IPS-18a (cell line): ENCODE measurements around the gene GNA14.
"Not testable (repeated sequence)": the region's sequence is repeated elsewhere in the genome, so short reads cannot be mapped to it uniquely, and the experiment has no call there.

Experiments used
- H3K27ac ChIP-seq: one replicate; pipeline ENCODE4 v1.5.1; 2013; ENCODE audit warnings: low read length
- H3K27me3 ChIP-seq: one replicate; pipeline ENCODE4 v1.6.1; 2013; ENCODE audit warnings: mild to moderate bottlenecking, low read length; ENCODE audit not compliant: control insufficient read depth, insufficient read depth
- H3K36me3 ChIP-seq: one replicate; pipeline ENCODE4 v1.6.1; 2013; ENCODE audit warnings: low read depth, low read length; ENCODE audit not compliant: control insufficient read depth
- H3K4me1 ChIP-seq: one replicate; pipeline ENCODE4 v1.6.1; 2013; ENCODE audit warnings: low read depth, low read length; ENCODE audit not compliant: control insufficient read depth
- H3K4me3 ChIP-seq: one replicate; pipeline ENCODE4 v1.5.1; 2013; ENCODE audit warnings: low read length
- H3K9ac ChIP-seq: one replicate; pipeline ENCODE4 v1.6.1; 2013; ENCODE audit warnings: mild to moderate bottlenecking, low read length, moderate library complexity
- H3K9me3 ChIP-seq: one replicate; pipeline ENCODE4 v1.6.1; 2013; ENCODE audit warnings: low read depth, low read length; ENCODE audit not compliant: control insufficient read depth

GNA14 gene

DNA sequence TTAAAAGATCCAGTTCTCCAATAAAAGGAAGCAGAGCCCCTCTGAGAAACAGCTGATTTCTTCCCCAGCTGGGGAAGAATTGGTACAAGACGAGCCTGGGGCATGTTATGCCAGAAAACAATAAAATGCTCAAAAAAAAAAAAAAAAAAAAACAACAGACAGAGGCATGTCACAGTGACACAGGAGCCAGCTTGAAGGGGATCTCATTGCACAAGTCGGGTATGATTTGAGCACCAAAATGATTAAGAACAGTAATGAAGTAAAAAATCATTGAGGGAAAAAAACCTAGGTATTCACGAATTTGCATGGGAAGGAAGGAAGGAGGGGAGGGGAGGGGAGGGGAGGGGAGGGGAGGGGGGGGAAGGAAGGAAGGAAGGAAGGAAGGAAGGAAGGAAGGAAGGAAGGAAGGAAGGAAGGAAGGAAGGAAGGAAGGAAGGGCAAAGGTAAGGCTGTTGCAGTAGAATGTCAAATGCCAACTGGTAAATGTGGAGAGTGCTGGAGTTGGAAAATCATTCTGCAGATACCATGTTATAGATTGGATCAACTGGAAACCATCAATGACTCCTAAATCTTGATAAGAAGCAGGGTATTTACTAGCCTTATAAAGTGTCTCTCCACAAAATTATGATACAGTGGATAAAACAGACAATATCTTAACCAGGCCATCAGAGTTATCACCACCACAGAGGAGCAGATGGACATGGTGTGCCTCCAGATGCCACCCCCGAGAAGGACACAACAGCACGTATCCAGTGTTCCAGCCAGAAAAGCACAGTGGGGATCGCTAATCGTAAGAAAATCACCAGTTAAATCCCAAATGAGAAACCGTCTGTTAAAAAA is 7.2 kb downstream of the GNA14 start:
- Histone ChIP-seq H3K9me3 (no peaks in the 10 kb centered on the region), H3K4me3 (no peak overlapping the region), H3K9ac (no peak overlapping the region), H3K36me3 (no peaks in the 10 kb centered on the region), H3K4me1 (no peaks in the 10 kb centered on the region), H3K27ac (no peak overlapping the region), H3K27me3 (no peaks in the 10 kb centered on the region)

DNA sequence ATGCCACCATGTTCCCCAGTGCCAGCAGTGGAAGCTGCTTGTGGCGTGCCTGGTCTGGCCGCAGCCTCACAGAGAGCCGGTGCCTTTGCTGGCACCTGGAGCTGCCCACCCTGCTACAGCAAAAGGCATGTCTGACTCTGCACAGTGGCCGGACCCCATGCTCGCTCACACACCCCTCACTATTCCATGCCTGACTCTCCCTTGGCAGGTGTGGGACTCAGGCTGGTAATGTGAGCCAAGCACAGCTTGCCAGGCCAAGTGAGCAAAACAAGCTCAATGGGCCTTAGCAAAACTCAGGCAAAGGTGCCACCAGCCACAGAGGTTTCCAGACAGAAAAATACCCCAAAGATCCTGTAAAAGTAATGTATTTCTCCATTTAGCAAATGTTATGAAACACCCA is 15.5 kb downstream of the GNA14 start:
- Histone ChIP-seq H3K27ac (no peak overlapping the region), H3K4me1 (no peaks in the 10 kb centered on the region), H3K27me3 (no peaks in the 10 kb centered on the region), H3K9ac (no peak overlapping the region), H3K4me3 (no peak overlapping the region), H3K36me3 (no peaks in the 10 kb centered on the region), H3K9me3 (no peaks in the 10 kb centered on the region)

GRCh38 chr9:77628864-77629263 is 19.3 kb downstream of the GNA14 start:
- not testable (repeated sequence) for H3K4me3 ChIP-seq, H3K9ac ChIP-seq, H3K27me3 ChIP-seq, H3K9me3 ChIP-seq, H3K4me1 ChIP-seq, H3K27ac ChIP-seq, H3K36me3 ChIP-seq

- H3K27ac ChIP-seq = no peak overlapping the region
- no peaks in the 10 kb centered on the region for H3K27me3 ChIP-seq
- no peak overlapping the region for H3K4me3 ChIP-seq
- no peaks in the 10 kb centered on the region for H3K36me3 ChIP-seq
- H3K9ac ChIP-seq = no peak overlapping the region
- no peaks in the 10 kb centered on the region for H3K4me1 ChIP-seq
- no peaks in the 10 kb centered on the region for H3K9me3 ChIP-seq
These were observed 31.9 kb downstream of the GNA14 start for GRCh38 chr9:77616191-77616590.

DNA sequence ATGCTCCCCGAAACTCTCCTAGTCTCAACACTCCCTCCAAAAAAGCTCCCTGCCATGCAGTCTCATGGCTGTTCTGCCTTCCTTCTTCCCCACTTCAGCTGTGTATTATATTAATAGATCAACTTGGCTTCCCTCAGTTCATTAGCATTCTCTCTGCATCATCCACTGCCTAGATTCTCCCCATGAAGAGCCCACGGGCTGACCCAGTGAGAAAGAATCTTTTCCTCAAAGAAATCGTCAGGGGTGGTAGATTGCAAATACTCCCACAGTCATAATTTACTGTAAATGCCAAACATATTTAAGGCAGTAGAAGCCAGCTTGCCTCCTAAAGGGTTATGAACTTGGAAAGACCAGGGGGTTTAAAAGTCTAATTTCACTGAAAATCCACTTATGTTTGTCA is 33.5 kb downstream of the GNA14 start:
- Histone ChIP-seq H3K27ac (no peak overlapping the region), H3K9ac (no peak overlapping the region), H3K27me3 (no peaks in the 10 kb centered on the region), H3K9me3 (no peaks in the 10 kb centered on the region), H3K36me3 (no peaks in the 10 kb centered on the region), H3K4me1 (peaks cover 5% of the 10 kb centered on the region), H3K4me3 (no peak overlapping the region)

DNA sequence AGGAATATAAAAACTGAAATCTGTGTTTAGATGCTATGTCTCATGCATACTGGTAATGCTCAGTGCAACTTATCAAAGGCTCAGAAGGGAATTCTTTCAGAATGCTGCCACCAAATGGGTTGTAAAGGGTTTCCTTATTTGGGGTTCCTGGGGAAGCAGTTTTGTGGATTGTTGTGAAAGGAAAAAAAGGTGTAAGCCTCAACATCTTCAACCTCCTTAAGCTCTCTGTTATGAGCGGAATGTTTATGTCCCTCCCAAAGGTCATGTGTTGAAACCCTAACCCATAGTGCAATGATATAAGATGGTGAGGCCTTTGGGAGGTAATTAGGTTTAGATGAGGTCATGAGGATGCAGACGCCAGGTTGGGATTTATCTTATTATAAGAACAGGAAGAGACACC is 41.6 kb downstream of the GNA14 start:
- no peak overlapping the region for H3K4me3 ChIP-seq
- H3K27me3 ChIP-seq = no peaks in the 10 kb centered on the region
- H3K9me3 ChIP-seq = no peaks in the 10 kb centered on the region
- no peaks in the 10 kb centered on the region for H3K36me3 ChIP-seq
- H3K9ac ChIP-seq = no peak overlapping the region
- H3K4me1 ChIP-seq = peaks cover 14% of the 10 kb centered on the region
- no peak overlapping the region for H3K27ac ChIP-seq

GRCh38 chr9:77605449-77606220 is 42.5 kb downstream of the GNA14 start:
- H3K36me3 ChIP-seq = no peaks in the 10 kb centered on the region
- H3K4me1 ChIP-seq = peaks cover 15% of the 10 kb centered on the region
- no peaks in the 10 kb centered on the region for H3K27me3 ChIP-seq
- no peak overlapping the region for H3K27ac ChIP-seq
- no peaks in the 10 kb centered on the region for H3K9me3 ChIP-seq
- no peak overlapping the region for H3K9ac ChIP-seq
- no peak overlapping the region for H3K4me3 ChIP-seq

DNA sequence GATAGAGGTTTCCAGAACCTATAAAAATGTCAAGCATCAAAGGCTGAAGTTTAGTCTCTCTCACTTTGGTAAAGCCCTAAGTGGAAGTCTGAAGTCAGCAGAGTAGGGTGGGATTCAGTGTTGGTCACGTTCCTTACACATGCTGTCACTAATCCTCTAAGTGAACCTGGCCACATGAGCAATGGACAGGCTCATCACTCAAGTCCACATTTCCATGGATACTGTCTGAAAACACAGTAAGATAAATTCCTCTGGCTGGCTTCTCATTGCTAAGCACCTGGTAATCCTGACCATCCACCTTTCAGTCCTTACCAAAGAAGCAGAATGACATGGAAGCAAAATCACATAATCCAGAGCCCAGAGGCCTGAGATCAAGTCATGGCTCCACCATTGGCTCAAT is 43.8 kb downstream of the GNA14 start:
- no peak overlapping the region for H3K27ac ChIP-seq
- H3K4me3 ChIP-seq = no peak overlapping the region
- no peaks in the 10 kb centered on the region for H3K27me3 ChIP-seq
- H3K4me1 ChIP-seq = peaks cover 14% of the 10 kb centered on the region
- no peak overlapping the region for H3K9ac ChIP-seq
- no peaks in the 10 kb centered on the region for H3K36me3 ChIP-seq
- H3K9me3 ChIP-seq = no peaks in the 10 kb centered on the region

- peaks cover 14% of the 10 kb centered on the region for H3K4me1 ChIP-seq
- no peaks in the 10 kb centered on the region for H3K9me3 ChIP-seq
- H3K27me3 ChIP-seq = no peaks in the 10 kb centered on the region
- no peaks in the 10 kb centered on the region for H3K36me3 ChIP-seq
- no peak overlapping the region for H3K9ac ChIP-seq
- H3K27ac ChIP-seq = no peak overlapping the region
- no peak overlapping the region for H3K4me3 ChIP-seq
These were observed 45.3 kb downstream of the GNA14 start for GRCh38 chr9:77602852-77603251.

DNA sequence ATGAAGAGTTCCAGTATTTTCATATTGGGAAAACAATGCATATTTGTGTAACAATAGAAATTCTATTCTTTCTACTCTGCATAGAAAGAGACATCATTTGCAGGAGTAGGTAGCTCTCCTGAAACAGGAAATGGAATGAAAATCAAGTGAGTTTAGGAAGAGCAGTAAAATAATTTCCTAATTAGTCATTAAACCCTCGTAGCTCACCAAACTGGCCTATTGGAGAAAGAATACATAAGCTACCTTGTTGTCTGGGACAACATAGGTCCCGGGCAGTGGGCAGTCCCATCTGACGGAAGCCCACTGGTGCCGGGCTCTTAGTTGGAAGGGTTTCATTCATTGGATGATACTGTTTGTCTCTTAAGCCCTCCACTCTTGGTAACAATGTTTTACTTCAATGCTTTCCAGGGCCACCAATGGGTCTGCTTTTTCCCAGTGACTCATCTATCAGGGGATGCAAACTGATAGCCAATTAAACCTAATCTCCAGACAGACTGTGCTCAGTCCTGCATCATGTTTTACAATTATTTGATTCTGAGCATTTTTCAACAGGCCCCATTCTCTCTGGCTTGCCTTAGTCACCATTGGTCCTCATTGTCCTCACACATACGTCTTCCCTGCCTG is 46.5 kb downstream of the GNA14 start:
- no peak overlapping the region for H3K9ac ChIP-seq
- peaks cover 14% of the 10 kb centered on the region for H3K4me1 ChIP-seq
- no peaks in the 10 kb centered on the region for H3K36me3 ChIP-seq
- H3K9me3 ChIP-seq = no peaks in the 10 kb centered on the region
- no peak overlapping the region for H3K4me3 ChIP-seq
- H3K27me3 ChIP-seq = no peaks in the 10 kb centered on the region
- no peak overlapping the region for H3K27ac ChIP-seq

DNA sequence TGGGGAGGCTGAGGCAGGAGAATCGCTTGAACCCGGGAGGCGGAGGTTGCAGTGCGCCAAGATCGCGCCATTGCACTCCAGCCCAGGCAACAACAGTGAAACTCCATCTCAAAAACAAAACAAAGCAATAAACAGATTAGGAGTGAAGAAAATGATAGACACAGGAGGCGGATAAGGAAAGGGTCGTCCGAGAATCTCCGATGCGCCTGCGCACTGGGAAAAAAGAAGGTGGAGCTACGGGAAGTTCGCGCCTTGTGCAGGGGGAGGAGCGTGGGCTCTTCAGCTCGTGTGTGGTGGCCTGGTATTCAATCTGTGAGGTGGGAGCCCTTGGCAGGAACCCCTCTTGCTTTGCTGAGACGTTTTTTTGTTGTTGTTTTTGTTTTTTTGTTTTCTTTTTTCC is 47.3 kb downstream of the GNA14 start:
- Histone ChIP-seq H3K4me3 (no peak overlapping the region), H3K27me3 (no peaks in the 10 kb centered on the region), H3K36me3 (no peaks in the 10 kb centered on the region), H3K9me3 (no peaks in the 10 kb centered on the region), H3K4me1 (peaks cover 14% of the 10 kb centered on the region), H3K9ac (no peak overlapping the region), H3K27ac (no peak overlapping the region)
